ENCODE data around the gene ZNF830.
"Not testable (repeated sequence)": the region's sequence is repeated elsewhere in the genome, so short reads cannot be mapped to it uniquely, and the experiment has no call there.

The ZNF830 gene

GRCh38 chr17:34993031-34993430 is 31.7 kb downstream of the ZNF830 start:
- no peak for DNase-seq

- peak; percentile 6 for DNase-seq
Observed at GRCh38 chr17:34996422-34997285, 35.3 kb downstream of the ZNF830 start.

GRCh38 chr17:34997355-34997862 is 36.1 kb downstream of the ZNF830 start:
- DNase-seq: no peak

GRCh38 chr17:34998205-34998604 is 36.9 kb downstream of the ZNF830 start:
- peak; percentile 80 for DNase-seq

- DNase-seq: no peak
Observed at GRCh38 chr17:34999456-34999855, 38.1 kb downstream of the ZNF830 start.

GRCh38 chr17:35000965-35001364 is 39.6 kb downstream of the ZNF830 start:
- DNase-seq: not testable (repeated sequence)

GRCh38 chr17:35001549-35001948 is 40.2 kb downstream of the ZNF830 start:
- no peak for DNase-seq

GRCh38 chr17:35002876-35003551 is 41.7 kb downstream of the ZNF830 start:
- no peak for DNase-seq

- DNase-seq: no peak
Observed at GRCh38 chr17:35003778-35004177, 42.4 kb downstream of the ZNF830 start.

GRCh38 chr17:35006345-35006744 is 45.0 kb downstream of the ZNF830 start:
- DNase-seq: no peak

- DNase-seq: no peak
Observed at GRCh38 chr17:35006961-35007360, 45.6 kb downstream of the ZNF830 start.

- no peak for DNase-seq
Observed at GRCh38 chr17:35010093-35010492, 48.8 kb downstream of the ZNF830 start.

- DNase-seq: no peak
Observed at GRCh38 chr17:35011671-35012216, 50.4 kb downstream of the ZNF830 start.
